GM21619 (cell line): ENCODE data around the gene KLHL26.

Source experiments
- ATAC-seq: cut with Tn5 transposase; IDR thresholded peaks from one replicate; pipeline ENCODE4 v1.9.1; 2021; ENCODE audit not compliant: unreplicated experiment

KLHL26 gene

GRCh38 chr19:18646535-18647370 is 9.9 kb downstream of the KLHL26 start:
- ATAC-seq, result no peak

DNA sequence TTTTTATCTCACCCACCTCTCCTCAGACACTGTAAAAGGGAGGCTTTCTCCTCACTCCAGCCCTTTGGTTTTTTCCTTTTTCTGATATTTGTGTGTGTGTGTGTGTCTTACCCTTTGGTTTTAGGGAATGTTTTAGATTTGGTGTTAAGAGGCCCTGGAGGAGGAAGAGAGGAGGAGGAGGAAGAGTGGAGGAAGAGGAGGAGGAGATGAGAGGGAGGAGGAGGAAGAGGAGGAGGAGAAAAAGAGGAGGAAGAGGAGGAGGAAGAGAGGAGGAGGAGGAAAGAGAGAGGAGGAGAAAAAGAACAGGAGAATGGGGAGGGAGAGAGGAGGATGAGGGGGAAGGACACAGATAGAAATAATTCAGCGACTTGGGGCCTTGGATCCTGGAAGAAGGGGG is 10.5 kb downstream of the KLHL26 start:
- ATAC-seq, result no peak

GRCh38 chr19:18647807-18648206 is 11.0 kb downstream of the KLHL26 start:
- no peak for ATAC-seq

DNA sequence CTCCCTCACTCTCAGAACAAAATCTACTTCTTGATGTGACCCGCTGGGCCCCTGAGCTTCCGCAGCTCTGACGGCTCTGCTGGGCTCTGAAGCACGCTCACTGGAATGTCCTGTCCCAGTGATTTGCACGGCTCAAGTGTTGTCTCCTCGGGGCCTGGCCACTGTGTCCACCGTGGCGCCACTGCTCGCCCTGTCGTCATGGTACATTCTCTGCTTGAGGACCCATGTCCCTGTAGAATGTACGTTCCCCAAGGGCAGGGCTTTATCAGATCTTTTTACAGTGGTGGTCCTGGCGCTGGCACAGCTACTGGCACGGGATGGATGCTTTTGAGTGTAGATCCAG is 12.1 kb downstream of the KLHL26 start:
- no peak for ATAC-seq

DNA sequence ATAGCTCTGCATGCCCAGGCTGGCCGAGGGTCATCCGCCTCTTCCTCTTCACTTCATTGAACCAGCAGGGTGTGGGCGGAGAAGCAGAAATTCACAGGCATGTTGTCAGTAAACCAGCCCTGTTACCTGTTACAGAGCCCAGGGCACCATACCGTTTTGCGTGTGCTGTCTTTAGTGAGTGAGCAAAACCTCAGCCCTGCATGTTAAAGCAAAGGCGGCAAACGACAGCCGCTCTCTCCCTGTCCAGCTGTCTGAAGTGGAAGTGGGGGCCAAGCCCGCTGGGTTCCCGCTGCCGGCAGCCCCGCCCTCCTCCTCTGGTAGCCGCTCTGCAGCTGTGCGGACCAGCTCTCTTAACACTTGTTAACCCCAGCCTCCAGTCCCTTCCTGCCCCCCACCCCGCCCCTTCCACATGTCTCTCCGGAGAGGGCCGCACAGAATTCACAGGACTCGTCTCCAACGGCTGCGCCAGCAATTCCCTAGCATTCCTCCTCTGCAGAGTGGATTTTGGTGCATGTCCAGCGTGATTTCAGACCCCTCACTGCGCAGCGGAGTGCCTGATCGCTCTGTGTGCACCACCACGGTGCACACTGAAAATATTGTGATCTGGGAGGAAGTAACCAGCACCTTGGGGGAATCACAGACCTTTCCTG is 12.7 kb downstream of the KLHL26 start:
- ATAC-seq, result no peak

GRCh38 chr19:18650021-18650390 is 13.2 kb downstream of the KLHL26 start:
- no peak for ATAC-seq

- ATAC-seq, result no peak
These were observed 13.7 kb downstream of the KLHL26 start for GRCh38 chr19:18650468-18651041.

- no peak for ATAC-seq
These were observed 14.5 kb downstream of the KLHL26 start for GRCh38 chr19:18651300-18651699.

DNA sequence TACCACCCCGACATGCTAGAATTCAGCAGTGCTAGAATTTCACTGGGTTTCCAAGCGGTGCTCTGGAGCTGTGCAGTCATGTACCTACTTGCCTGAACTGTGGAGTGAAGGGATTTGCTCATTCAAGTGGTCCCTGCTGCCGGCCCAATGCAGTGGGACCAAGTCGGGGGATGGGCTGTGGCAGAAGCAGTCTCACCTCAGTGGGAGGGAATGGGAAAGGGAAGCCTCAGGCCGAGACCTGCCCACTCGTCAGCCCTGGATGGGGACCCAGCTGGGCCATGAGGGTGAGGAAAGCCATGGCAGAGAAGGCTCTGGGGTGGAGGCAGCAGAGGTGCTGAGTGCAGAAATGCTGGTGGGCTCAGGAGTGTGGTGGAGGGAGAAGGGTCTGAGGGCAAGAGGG is 14.9 kb downstream of the KLHL26 start:
- no peak for ATAC-seq

DNA sequence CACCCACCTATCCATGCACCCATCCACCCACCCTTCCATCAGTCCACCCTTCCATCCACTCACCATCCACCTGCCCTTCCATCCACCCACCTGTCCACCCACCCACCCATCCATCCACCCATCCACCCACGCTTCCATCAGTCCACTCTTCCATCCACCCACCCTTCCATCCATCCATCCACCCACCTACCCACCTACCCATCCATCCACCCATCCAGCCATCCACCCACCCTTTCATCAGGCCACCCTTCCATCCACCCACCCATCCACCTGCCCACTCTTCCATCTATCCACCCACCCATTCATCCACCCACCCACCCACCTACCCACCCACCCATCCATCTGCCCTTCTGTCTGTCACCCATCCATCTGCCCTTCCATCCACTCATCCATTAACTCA is 17.0 kb downstream of the KLHL26 start:
- ATAC-seq, result no peak

DNA sequence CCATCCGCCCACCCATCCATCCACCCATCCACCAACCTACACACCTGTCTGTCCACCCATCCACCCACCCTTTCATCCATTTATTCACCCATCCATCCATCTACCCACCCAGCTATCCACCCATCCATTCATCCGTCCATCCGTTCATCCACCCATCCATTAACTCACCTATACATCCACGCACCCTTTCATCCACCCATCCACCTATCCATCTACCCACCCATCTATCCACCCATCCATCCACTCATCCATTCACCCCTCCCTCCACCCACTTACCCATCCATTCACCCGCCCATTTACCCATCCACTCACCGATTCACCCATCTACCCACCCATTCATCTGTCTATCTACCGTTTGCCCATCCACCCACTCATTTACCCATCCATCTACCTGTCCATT is 17.6 kb downstream of the KLHL26 start:
- no peak for ATAC-seq

- ATAC-seq, result no peak
These were observed 18.5 kb downstream of the KLHL26 start for GRCh38 chr19:18655173-18655844.

GRCh38 chr19:18656337-18657086 is 19.7 kb downstream of the KLHL26 start:
- no peak for ATAC-seq

- no peak for ATAC-seq
These were observed 20.9 kb downstream of the KLHL26 start for GRCh38 chr19:18657590-18658365.

GRCh38 chr19:18658366-18658855 is 21.6 kb downstream of the KLHL26 start:
- ATAC-seq, result no peak

- ATAC-seq, result no peak
These were observed 22.6 kb downstream of the KLHL26 start for GRCh38 chr19:18659281-18660050.

DNA sequence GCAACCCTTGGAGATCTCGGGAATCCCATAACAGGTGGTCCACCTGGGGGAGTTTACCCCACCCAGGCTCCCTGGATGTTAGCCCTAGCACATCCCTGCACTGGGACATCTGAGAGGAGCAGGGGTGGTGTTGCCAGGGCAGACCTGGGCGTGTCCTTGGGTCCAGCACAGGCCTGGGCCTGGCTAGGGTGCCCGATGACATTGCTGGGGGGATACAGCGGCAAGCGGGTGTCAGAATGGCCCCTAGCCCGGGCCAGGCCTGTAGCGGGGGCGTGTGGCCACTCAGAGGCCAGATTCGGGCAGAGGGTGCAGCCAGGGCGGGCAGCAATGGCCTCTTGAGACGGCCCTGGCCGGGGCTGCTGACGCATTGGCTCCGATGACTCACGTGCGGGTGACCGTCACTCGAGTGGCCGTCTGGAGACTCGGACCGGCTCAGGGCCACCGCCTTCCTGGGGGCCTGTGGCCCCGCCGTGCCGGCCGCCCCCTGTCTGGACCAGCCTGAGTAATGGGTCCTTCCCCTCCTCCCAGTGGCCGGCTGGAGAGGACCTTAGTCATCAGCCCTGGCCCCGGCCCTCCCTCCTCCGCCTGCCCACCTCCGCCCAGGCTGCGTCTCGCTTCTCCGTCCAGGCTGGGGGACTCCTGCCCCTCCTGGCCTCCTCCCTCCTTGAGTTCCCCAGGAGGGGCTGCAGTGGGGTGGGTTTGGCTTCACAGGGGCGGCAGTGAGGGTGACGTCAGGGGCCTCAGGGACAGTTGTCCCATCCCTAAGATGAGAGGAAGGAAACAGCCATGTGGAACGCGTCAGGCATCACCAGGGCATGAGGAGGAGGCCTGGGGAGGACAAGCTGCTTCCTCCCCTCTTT is 23.5 kb downstream of the KLHL26 start:
- ATAC-seq, result no peak

DNA sequence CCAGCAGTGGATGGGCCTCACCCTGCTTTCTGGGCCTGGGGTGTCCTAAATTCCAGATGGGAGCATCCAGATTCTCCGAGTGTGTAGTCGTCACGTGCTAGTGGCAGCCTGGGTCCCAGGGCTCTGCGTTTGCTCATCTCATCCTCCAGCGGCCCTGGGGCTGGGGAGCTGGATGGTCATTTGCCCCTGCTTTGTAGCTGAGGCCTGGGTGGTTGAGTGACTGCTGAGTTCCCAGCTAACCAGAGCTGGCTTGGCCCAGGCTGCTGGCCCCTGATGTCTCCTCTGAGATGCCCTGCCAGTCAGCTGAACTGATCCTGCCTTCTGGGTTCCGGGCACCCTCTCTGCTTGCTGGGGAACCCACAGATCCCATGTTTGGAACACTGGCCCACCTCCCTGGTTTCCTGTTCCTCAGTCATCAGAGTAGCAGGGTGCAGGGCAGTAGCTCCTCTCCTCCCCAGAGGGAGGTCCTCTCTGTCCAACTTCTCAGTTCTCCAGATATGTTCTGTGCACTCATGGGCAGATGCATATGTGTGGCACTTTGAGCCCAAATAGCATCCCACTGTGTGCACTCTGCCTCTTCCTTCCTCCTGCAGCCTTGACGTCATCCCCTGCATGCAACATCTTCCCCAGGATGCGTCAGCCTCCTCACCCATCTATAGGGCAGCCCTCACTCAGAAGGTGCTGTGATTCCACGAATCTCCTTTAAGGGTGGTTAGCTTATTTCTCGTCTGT is 24.3 kb downstream of the KLHL26 start:
- ATAC-seq, result no peak
